NCI-H526 (cell line): ENCODE data around the gene SVEP1.
"Not testable (repeated sequence)": the region's sequence is repeated elsewhere in the genome, so short reads cannot be mapped to it uniquely, and the experiment has no call there.

ENCODE experiments used
- DNase-seq, 2 experiments: peaks; one replicate each; lab custom pipeline; 2025; lab: John Stamatoyannopoulos, UW

Gene SVEP1

GRCh38 chr9:110364451-110364850, 215.1 kb downstream of the SVEP1 start:
- no peak for DNase-seq

GRCh38 chr9:110358992-110359391, 220.5 kb downstream of the SVEP1 start:
- DNase-seq: not testable (repeated sequence)

GRCh38 chr9:110357505-110357904, 222.0 kb downstream of the SVEP1 start:
- no peak for DNase-seq

DNA sequence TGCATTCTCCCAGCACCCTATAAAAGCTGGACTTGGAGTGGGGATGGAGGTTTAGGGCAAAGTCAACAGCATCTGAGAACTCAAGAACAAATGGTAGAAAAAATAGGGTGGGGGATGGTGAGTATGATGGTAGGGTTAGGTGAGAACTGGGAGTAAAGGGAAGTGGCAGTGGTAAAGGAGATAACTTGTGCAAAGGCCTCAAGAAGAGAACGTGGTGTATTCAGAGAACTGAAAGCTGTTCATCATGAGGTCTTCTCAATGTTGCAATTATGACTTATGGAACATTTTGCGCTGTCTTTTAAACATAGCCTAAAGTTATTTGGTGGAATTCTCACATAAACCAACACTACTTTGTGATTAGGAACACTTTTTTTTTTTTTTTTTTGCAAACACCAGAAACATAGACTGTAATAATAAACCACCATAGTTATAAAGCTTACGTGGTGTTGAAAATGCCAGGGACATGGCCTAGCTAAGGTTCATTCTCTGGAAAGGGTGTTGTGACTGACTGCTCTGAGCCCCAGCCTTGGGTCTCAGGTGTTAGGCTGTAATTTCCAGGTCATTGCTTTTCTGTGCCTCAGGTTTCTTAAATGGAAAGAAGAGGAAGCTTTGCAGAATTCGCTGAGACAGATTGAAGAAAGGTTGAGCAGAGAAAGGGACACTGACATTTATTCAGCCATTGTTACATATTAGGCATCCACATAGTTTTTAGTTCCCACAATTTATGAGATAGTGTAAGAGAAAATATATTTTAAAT, 222.7 kb downstream of the SVEP1 start:
- DNase-seq: no peak

DNA sequence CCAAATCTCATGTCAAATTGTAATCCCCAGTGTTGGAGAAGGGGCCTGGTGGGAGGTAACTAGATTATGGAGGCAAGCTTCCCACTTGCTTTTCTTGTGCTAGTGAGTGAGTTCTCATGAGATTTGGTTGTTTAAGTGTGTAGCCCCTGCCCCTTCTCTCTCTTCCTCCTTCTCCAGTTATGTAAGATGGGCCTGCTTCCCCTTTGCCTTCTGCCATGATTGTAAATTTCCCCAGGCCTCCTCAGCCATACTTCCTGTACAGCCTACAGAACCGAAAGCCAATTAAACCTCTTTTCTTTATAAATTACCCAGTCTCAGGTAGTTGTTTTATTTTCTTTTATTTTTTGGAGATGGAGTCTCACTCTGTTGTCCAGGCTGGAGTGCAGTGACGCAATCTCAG, 223.6 kb downstream of the SVEP1 start:
- no peak for DNase-seq

DNA sequence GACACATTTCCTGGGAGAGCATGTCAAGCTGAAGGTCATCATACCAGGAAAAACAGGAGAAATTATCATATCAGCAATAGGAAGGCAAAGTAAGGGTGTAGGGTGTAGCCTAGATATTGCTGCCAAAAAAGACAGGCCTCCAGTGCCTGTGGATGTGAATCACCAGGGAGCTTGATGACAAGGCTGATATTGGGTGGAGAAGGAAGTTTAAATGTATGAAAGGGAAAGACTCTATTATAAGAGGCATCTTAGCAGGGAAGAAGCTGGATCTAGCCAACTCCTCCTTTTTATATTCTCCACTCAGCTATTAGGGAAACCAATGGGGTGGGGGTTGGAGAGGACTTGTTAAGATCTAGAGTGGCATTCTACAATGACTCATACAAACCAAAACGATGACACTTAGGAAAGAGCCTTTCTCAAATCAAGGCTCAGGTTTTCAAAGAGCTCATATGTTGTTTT, 228.5 kb downstream of the SVEP1 start:
- no peak for DNase-seq

DNA sequence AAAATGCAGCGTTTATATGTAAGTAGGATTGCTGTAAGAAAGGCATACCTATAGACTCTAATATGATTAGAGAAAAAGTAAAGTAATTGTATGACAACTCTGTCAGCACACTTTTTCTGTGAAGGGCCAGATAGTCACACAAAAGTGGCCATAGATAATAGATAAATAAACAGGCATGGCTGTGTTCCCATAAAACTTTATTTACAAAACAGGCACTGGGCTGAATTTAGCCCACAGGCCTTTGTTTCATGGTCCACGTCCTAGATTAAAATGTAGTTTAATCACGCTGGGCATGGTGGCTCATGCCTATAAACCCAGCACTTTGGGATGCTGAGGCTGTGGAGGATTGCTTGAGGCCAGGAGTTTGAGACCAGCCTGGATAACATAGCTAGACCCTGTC, 233.2 kb downstream of the SVEP1 start:
- no peak for DNase-seq

DNA sequence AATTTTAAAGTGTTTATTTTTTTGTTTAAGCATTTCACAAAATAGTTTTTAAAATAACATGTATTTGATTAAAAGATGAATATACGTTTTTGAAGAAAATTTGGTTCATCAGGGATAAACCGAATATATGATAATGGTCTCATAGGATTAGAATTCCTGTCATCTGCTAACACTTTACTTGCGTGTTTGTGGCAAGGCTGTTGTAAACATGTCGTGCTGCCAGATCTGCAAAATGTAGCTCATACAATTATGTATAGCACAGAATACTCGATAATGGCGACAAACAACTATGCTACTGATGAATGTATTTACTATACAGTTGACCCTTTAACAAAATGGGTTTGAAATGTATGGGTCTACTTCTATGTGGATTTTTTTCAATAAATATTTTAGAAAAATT, 234.7 kb downstream of the SVEP1 start:
- DNase-seq: no peak

DNA sequence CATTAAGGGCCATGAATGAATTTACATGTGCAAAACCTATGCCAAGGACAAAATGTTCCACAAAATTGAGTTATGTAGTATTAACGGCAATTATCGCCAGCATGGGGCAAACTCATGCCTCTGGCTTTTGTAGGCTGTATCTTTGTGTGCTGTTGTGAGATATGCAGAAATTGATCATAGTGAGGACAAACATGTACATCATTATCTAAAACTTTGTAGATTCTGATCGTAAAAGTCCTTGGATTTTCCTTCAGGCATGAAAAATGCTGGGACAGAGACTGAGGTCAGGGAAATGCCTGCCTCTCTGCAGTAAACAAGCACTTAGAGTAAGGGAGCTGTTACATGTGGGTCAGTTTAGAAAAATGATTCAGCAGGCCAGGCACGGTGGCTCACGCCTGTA, 236.0 kb downstream of the SVEP1 start:
- DNase-seq: no peak

DNA sequence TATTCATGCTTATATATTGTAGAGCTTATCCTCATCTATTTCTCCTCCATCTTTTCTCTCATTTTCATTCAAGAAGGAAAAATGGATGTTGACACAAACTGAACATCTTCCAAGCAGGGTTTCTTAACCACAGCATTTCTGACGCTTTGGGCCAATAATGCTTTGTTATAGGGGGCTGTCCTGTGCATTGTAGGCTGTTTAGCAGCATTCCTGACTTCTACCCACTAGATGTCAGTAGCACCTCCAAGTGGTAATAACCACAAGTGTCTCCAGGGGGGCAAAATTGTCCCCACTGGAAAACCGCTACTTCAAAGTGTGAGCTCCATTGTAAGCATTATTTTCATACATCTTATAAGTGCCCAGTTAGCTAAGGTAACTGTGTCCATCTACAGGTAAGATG, 239.2 kb downstream of the SVEP1 start:
- DNase-seq: peak in 1 of 2 experiments; percentile 2

DNA sequence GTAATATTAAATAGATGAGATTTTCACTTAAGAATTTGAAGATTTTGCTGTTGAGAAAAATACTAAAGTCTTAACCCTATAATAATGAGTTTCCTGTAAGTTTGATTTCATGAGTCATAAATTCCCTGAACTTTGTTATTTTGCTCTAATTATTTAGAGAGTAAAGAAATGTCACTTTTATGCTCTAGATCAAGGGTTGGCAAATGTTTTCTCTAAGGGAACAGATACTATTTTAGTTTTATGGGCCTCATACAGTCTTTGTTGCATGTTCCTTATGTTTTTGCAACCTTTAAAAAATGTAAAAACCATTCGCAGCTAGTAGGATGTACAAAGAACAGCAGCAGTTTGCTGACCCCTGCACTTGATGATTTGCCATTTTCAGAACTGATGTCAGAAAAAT, 241.4 kb downstream of the SVEP1 start:
- no peak for DNase-seq

- DNase-seq: no peak
Measured at GRCh38 chr9:110337727-110338126, 241.8 kb downstream of the SVEP1 start, which contains the start of gene TXNDC8. Gene TXNDC8, minus strand, starts transcription at chr9:110337863.

GRCh38 chr9:110336363-110336762, 243.2 kb downstream of the SVEP1 start:
- DNase-seq: no peak

GRCh38 chr9:110334871-110335270, 244.7 kb downstream of the SVEP1 start:
- DNase-seq: peak in 1 of 2 experiments; percentile 3

- DNase-seq: no peak
Measured at GRCh38 chr9:110334183-110334582, 245.4 kb downstream of the SVEP1 start.

GRCh38 chr9:110332766-110333165, 246.8 kb downstream of the SVEP1 start:
- no peak for DNase-seq

DNA sequence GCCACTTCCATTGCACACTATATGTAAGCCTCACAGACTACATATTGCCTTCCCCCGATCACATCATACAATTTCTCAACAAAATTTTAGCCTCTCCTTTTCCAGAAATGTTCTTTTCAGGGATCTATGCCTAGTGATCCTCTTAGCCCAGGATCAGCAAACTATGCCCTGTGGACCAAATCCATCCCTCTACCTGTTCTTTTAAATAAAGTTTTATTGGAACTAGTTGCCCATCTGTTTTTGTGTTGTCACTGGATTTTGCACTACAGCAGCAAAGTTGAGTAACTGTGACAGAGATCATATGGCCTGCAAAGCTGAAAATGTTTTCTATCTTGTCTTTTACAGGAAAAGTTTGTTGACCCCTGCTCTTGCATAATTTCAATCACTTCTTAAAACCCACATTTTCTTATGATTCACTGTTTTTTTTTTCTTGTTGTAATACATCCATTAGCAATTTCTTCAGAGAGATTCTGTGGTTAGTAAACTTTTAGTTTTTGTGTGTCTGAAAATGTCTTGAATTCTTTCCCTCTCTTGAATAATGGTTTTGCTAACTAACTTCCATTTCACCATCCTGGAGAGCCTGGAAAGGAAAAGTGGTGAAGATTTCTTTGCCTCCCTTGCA, 248.9 kb downstream of the SVEP1 start:
- no peak for DNase-seq

GRCh38 chr9:110329639-110330230, 249.8 kb downstream of the SVEP1 start:
- no peak for DNase-seq

DNA sequence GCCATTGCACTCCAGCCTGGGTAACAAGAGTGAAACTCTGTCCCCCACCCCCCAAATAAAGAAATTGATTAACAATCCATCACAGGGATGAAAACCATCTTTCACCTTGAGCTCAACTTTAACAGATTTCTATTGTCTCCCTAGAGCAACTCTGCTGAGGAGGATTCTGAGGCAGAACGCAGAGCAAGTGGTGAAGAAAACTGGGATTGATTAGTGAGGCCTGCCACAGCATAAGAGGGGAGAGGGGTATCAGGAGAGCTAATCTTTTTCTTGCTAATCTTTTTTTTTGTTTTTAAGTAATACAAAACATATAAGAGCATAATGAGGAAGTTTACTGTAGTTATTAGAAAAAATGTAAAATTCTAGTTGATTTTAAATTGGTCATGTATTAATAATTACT, 250.8 kb downstream of the SVEP1 start:
- no peak for DNase-seq

DNA sequence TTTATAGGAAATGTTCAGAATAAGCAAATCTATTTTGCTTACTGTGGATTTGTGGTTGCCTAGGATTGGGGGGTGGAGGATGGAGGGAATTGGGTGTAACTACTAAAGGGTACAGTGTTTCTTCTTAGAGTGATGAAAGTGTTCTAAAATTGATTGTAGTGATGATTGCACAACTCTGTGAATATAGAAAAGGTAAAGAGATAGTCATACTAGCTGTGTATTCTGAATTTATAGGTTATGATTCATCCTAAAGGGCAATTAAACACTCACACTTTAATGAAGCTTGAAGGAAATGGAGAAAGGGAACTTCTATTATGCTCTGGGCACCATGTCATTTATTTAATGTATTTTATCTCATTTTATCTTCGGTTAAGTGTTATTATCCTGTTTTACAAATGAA, 251.8 kb downstream of the SVEP1 start:
- DNase-seq: no peak

DNA sequence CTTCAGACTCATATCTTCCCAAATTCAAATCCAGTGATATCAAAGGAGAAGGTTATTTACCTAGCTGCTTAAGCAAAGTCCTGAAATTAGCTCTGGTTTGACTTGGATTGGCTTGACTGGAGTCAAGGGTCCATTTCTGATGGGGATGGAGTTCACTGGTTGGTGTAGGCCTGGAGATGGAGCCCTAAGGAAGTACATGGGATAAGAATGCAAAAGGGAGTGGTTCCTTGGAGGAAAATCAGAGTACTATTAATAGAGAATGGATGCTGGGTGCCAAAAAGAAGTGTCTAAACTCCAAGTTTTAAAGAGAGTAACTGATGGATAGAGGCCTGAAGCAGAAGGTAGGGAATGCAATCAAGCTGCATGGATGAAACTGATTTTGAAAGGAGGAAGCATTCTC, 255.7 kb downstream of the SVEP1 start:
- DNase-seq: no peak

DNA sequence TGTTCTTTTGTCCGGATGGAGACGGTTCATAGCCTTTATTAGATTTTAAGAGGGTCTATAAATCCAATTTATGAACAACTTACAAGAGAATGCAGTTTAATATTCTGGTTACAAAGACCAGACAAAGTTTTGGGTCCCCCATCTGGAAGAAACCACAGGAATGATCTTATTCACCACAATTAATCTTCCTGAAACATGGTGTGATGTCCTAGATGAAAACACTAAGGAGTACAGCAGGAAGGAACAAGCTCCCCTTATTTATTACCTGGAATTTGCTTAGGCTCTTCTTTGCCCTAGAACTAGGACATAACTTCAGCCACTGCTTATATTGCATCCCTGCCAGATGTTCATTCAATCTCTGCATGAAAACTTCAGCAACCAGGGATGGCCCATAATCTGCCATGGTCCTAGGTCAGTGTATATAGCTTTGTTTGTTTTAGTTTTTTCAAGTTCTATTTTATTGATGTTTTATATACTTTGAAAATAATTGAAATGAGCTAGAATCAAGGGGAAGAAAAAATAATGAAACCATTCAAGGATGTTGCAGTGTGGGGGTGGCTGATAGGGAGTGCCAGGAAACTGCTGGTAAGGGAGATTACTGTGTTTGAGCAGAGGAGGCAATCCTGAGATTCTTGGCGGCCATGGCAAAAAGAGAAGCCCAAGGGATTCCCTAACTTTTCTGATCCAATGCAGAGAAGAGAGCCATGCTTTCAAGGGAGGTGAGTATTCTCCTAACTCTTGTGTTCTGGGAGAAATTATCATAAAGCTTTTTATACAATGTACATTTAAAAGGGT, 258.7 kb downstream of the SVEP1 start:
- no peak for DNase-seq
